Ascending aorta (tissue), 2 donors: ENCODE measurements around the gene SZT2. TPM values are rescaled to one million over a fixed set of nuclear protein-coding genes. Genes with fewer than 3 reads are reported as not detected.

ENCODE experiments used
- DNase-seq, 2 donors: peaks; one replicate each; pipeline ENCODE4 v3.0.0-alpha.2; 2019; ENCODE audit warnings: low spot score in 2 of 2
- H3K27ac ChIP-seq, 2 donors: fragments of 200-600 bp; sonication (generic); one replicate each; pipeline ENCODE4 v1.5.1; 2016 to 2017; ENCODE audit warnings: mild to moderate bottlenecking in 1 of 2
- H3K27me3 ChIP-seq: fragments of 200-600 bp; sonication (generic); one replicate; pipeline ENCODE4 v1.5.1; 2017
- H3K36me3 ChIP-seq, 2 donors: fragments of 200-600 bp; sonication (generic); one replicate each; pipeline ENCODE4 v1.5.1; 2016
- H3K4me1 ChIP-seq, 2 donors: fragments of 200-600 bp; sonication (generic); one replicate each; pipeline ENCODE4 v1.5.1; 2016 to 2017; ENCODE audit warnings: mild to moderate bottlenecking in 1 of 2
- H3K4me3 ChIP-seq, 2 donors: fragments of 200-600 bp; sonication (generic); one replicate each; pipeline ENCODE4 v1.5.1; 2016 to 2017; ENCODE audit warnings: mild to moderate bottlenecking in 1 of 2
- H3K9me3 ChIP-seq, 2 donors: fragments of 200-600 bp; sonication (generic); one replicate each; pipeline ENCODE4 v1.5.1; 2016
- CTCF ChIP-seq, 3 experiments: fragments of 200-600 bp in 2 of 3; fragments of 450-650 bp in 1 of 3; sonication (generic) in 2 of 3; IDR thresholded peaks; one replicate each; pipeline ENCODE4 v1.5.1; 2016 to 2019; ENCODE audit warnings: antibody characterized with exemption in 3 of 3, mild to moderate bottlenecking in 1 of 3, moderate library complexity in 1 of 3
- intact Hi-C: fragments of 100-400 bp; cut with DNase I; formaldehyde crosslinking; loops from one replicate; pipeline ENCODE4 v1.15.1; 2023
- total RNA-seq: library from RNA; depleted of rRNA; stranded (reverse); fragments of >200 nt; gene quantifications from one replicate; pipeline ENCODE4 v1.1.0, GENCODE V29; 2016

SZT2 gene
- total RNA-seq, 1 donor from 2014 or later: 35.9 TPM

GRCh38 chr1:43427524-43427923 is 37.8 kb downstream of the SZT2 start:
- H3K36me3 ChIP-seq: peaks cover 95 to 99% of the 10 kb centered on the region in 2 donors
- no peak for TF ChIP-seq CTCF (IDR thresholded peaks at IDR 0.05)
- H3K27me3 ChIP-seq: no peaks in the 10 kb centered on the region
- H3K9me3 ChIP-seq: no peaks in the 10 kb centered on the region
- intact Hi-C loops: no loop called here
- no peaks in the 10 kb centered on the region for H3K4me1 ChIP-seq
- no peak overlapping the region for H3K4me3 ChIP-seq
- no peak for DNase-seq
- no peak overlapping the region for H3K27ac ChIP-seq

DNA sequence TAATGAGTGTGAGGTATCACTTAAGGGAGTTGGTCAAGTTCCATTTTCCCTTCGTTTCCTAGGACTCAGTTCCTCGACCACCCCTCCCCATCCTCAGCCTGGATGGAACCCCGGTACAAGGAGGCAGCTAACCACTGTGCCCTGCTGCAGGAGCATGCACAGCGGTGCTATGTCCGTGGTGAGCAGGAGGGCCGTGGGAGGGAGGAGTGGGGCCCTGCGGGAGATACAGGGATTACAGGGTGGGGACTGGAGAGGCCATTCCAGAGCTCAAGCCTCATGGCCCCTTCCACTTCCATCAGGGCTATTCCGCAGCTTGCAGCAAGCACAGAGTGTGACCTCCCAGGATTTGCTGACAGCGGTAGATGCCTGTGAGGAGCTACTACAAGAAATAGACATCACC is 38.2 kb downstream of the SZT2 start:
- H3K9me3 ChIP-seq: no peaks in the 10 kb centered on the region
- no peaks in the 10 kb centered on the region for H3K4me1 ChIP-seq
- no peaks in the 10 kb centered on the region for H3K27me3 ChIP-seq
- intact Hi-C loops: no loop called here
- no peak overlapping the region for H3K27ac ChIP-seq
- no peak for DNase-seq
- no peak overlapping the region for H3K4me3 ChIP-seq
- no peak for TF ChIP-seq CTCF (IDR thresholded peaks at IDR 0.05)
- H3K36me3 ChIP-seq: peaks cover 95 to 99% of the 10 kb centered on the region in 2 donors

DNA sequence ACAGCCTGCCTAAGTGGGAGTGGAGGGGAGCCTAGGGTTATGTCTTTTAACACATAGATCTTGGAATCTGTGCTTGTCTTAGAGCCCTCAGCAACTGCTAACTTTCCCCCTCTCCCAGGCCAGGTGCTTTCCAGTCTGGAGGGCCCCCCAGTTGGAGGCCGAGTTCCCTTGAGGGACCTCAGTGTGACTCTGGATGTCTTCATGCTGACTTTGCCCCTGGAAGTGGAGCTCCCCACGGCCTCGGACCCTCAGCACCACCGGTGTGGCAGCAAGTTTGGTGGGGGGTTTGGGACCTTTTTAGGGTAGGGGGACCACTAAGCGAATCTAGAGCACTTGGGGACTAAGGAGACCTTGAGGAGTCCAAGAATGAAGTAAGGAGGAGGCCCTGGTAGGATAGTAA is 41.1 kb downstream of the SZT2 start:
- Histone ChIP-seq H3K36me3 (peaks cover 75 to 88% of the 10 kb centered on the region in 2 donors), H3K4me3 (no peak overlapping the region), H3K9me3 (no peaks in the 10 kb centered on the region), H3K27me3 (no peaks in the 10 kb centered on the region), H3K27ac (no peak overlapping the region), H3K4me1 (no peaks in the 10 kb centered on the region)
- intact Hi-C loops: no loop called here
- TF ChIP-seq CTCF (IDR thresholded peaks at IDR 0.05): no peak
- DNase-seq: no peak

DNA sequence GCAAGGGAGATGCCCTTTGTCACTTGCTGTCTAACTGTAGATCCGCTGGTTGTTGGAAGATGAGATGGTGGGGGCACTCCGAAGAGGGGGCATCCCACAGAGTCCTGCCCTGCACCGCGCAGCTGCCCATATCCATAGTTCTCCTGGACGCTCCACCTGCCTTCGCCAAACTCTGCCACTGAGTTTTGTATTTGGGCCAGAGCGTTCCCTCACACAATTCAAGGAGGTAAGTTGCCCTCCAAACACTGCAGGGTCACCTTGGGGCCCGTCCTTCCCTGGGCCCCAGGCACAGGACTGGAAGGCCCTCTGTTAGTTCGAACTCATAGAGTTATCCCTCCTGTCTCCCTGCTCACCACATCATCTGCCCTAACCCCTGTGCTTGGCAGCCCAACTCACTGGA is 42.0 kb downstream of the SZT2 start:
- H3K36me3 ChIP-seq: peaks cover 68 to 80% of the 10 kb centered on the region in 2 donors

DNA sequence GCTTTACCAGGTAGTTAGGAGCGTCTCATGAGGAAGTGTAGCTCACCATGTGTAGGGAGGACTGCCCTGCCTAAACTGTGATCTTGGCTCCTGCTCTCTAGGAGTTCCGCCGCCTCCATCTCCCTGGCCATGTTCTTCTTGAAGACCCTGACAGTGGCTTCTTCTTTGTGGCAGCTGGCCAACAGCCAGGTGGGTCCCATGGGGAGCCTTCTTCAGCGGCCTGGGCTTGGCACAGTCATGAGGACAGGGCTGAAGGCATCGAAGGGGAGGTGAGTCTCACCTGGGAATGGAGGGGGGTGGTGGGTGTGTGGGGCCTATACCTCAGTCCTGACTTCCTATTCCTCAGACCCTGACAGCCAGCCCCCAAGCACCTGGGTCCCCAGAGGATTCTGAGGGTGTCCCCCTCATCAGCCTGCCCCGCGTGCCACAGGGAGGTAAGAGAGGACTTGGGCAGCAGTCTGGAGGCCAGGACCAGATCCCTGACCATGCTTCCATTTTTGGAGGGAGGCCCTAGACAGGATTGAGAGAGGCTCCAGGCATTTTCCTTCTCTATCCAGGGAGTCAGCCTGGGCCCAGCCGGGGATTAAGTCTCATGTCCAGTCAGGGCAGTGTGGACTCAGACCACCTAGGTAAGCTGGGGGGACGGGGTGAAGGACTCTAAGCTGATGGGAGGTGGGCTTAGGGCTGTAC is 42.6 kb downstream of the SZT2 start:
- no peak for TF ChIP-seq CTCF (IDR thresholded peaks at IDR 0.05)
- Histone ChIP-seq H3K4me3 (no peak overlapping the region), H3K27ac (no peak overlapping the region), H3K4me1 (no peaks in the 10 kb centered on the region), H3K36me3 (peaks cover 62 to 74% of the 10 kb centered on the region in 2 donors), H3K9me3 (no peaks in the 10 kb centered on the region), H3K27me3 (no peaks in the 10 kb centered on the region)
- peak in 1 of 2 donors; percentile 60 for DNase-seq
- intact Hi-C loops: no loop called here

More for the DNA sequence above, 42.0 kb downstream of the SZT2 start:
- no peak for TF ChIP-seq CTCF (IDR thresholded peaks at IDR 0.05)
- intact Hi-C loops: no loop called here
- Histone ChIP-seq H3K9me3 (no peaks in the 10 kb centered on the region), H3K27ac (no peak overlapping the region), H3K4me1 (no peaks in the 10 kb centered on the region), H3K4me3 (no peak overlapping the region), H3K27me3 (no peaks in the 10 kb centered on the region)
- no peak for DNase-seq
